GM19397 (cell line): ENCODE measurements around the gene COL16A1.

ENCODE experiments used
- ATAC-seq: cut with Tn5 transposase; IDR thresholded peaks from one replicate; pipeline ENCODE4 v1.9.1; 2021; ENCODE audit warnings: mild to moderate bottlenecking, moderate library complexity; ENCODE audit not compliant: unreplicated experiment

The COL16A1 gene

DNA sequence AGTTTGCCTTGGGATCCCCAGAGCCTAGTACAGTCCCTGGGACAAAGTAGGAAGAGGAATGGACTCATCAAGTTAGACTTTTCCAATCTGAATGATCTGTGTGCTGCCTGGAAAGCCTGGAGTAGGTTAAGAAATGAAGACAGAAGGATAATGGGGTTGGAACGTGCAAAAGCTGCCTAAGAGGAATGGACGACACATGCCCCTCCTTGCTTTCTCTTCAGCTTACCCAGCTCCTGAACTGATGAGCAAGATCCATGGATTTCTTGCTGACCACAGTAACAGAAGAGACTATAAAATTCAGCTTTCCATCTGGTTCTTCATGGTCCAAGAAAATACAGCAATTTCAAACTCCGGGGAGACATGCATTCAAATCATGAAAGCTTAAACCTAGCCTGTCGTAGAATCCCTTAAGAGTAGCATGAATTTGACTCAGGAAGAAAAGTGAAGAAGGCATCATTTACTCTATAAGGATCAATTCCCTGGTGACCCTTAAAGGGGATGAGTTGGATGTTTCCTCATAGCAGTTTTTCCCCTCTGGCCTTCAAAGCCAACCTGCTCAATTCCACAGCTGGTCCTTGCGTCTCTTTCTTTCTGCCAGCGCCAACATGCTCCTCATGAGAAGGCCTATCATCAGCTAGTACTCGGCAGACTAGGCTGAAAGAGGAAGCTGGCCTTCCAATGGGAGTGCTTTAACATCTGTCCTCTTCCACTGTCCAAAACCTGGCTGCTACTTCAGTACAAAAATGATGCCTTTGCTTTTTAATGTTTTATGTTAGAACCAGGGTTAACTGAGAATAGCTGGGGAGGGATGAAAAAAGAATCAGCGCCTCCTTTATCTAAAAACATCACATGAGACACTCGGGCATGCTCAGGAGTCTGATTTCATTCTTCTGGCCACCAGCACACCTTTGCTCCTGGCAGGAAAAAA is 53.4 kb downstream of the COL16A1 start:
- ATAC-seq = no peak

- ATAC-seq = no peak
Measured at GRCh38 chr1:31648641-31649357, 55.0 kb downstream of the COL16A1 start.

- no peak for ATAC-seq
Measured at GRCh38 chr1:31648190-31648589, 55.6 kb downstream of the COL16A1 start.

GRCh38 chr1:31647106-31647505 is 56.7 kb downstream of the COL16A1 start:
- ATAC-seq = no peak

DNA sequence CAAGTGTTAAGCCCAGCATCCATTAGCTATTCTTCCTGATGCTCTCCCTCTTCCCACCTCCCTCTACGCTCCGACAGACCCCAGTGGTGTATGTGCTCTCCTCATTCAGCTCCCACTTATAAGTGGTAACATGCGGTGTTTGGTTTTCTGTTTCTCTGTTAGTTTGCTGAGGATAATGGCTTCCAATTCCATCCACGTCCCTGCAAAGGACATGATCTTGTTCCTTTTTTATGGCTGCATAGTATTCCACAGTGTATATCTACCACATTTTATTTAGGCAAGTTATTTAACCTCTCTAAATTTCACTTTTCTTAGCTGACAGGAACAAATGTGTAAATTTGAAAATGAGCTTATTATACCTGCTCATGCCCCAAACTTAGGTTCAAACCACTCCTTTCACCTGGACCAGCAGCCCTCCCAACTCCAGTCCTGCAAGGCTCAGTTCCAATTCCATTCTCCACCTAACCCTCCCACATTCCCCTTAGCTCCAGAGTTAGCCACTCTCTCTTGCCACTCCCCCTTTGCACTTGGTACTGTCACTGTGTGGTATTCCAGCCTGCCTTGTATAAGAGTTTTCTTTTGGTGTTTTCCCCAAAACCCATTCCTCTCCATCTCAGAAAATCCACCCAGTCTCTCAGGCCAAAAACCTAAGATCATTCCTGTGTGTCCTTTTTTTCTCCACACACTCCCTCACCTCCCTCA is 57.4 kb downstream of the COL16A1 start:
- no peak for ATAC-seq

DNA sequence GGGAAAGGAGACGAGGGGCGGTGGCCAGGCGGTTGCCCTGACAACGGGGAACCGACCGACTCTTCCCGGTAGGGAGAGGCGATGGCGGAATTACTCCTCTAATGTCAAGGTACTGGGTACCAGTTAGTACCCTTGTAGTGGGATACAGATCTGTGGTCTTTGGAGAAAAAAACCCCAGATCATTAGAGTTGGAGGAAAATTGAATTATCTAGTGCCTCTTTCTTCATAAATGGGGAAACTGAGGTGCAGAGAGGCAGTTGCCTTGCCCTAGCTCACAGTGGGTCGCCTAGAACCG is 58.6 kb downstream of the COL16A1 start:
- ATAC-seq = no peak

GRCh38 chr1:31644560-31645273 is 59.1 kb downstream of the COL16A1 start, which contains the start of gene PEF1:
Gene PEF1, minus strand, starts transcription at chr1:31644876. Its CDS starts 12 bp downstream, at chr1:31644864.
- peak; percentile 87 for ATAC-seq

DNA sequence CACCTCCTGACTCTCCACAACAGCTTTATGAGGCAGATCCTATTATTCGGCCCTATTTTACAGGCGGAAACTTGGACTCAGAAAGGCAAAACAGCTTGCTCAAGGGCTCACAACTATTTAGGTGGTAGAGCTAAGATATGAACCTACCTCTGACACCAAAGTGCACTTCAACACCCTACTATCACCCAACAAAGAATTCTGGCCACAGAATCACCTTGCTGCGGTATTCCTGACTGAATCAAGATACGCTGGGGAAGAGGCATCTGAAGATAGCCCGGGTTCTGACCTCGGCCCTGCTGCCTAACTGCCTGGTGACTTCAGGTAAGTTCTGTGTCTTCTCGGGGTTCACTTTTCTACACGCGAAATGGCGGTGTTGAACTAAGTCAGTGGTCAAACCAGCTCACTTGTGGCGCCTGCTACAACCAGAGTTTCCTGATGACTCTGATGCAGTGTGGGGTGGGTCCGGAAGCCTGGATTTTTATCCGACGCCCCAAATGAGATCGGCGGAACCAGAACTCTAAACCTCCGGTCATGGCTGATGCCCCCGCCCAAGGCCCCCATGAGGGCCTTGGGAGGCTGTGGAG is 59.7 kb downstream of the COL16A1 start:
- no peak for ATAC-seq

GRCh38 chr1:31642897-31643296 is 60.9 kb downstream of the COL16A1 start:
- no peak for ATAC-seq

- ATAC-seq = no peak
Measured at GRCh38 chr1:31642366-31642765, 61.5 kb downstream of the COL16A1 start.

DNA sequence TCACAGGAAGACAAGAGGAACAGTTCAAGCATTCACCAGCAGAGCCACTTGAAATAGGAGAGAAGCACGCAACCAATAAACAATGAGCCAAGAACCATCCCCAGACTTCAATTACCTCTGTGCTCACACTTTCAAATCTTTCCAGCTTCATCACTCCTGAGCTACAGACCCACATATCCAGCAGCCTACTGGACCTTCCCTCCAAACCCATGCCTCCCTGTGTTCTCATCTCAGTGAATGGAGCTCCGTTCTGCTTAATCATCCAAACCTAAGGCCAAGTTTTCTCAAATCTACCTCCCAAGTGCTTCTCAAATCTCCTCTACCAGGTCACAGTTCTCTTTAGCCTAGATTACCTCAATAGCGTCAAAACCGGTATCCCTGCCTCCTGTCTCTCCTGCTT is 62.9 kb downstream of the COL16A1 start:
- ATAC-seq = no peak

DNA sequence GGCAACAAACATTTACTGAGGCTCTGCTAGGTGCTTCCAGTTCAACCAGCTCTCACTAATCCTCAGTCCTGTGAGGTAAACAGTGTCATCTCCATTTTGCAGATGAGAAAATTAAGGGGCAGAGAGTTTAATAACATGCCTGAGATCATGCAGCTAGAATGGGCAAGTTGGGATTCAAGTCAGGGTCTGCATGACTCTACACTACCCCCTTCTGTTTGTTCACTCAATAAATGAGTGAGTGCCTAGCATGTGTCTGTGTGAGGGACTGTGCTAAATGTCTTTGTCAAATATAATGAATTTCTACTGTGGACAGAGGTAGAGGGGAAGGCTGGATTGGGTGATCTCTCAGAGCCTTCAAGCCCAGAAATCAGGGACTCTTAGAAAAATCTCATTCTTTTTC is 63.6 kb downstream of the COL16A1 start:
- no peak for ATAC-seq

DNA sequence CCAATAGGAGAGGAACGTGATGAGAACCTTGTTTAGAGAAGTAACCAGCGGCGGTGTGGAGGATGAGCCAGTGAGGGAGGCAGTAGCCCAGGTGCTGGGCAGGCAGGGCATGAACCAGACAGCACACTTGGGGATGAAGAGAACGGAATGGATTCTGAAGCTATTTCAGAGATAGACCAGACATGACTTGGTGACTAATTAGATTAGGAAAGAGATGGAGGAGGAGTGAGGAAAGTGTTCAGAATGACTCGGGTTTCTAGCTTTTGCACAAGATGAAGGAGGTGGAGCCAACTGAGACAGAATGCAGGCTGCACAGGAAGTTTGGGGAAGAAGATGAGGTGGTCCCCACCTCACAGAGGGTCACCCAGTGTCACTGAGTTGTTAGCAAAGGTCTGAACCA is 64.3 kb downstream of the COL16A1 start:
- no peak for ATAC-seq

GRCh38 chr1:31637915-31638673 is 65.7 kb downstream of the COL16A1 start:
- ATAC-seq = no peak

DNA sequence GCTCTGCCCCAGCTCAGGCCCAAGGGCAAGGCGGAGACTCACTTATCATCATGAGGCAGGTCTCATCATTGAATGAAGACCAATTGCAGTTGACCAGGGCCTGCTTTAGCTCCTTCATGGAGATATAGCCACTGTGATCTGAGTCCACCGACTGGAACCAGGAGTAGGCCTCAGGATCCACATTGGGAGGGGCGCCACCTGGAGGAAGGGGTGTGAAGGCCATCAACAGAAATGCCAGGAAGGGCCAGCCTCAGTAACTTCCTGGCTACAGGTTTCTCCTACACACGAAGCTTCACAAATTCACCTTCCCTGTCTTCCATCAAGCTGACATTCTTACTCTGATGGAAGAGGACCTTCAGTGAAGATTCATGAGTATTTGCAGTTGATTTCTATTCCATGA is 70.7 kb downstream of the COL16A1 start:
- no peak for ATAC-seq

DNA sequence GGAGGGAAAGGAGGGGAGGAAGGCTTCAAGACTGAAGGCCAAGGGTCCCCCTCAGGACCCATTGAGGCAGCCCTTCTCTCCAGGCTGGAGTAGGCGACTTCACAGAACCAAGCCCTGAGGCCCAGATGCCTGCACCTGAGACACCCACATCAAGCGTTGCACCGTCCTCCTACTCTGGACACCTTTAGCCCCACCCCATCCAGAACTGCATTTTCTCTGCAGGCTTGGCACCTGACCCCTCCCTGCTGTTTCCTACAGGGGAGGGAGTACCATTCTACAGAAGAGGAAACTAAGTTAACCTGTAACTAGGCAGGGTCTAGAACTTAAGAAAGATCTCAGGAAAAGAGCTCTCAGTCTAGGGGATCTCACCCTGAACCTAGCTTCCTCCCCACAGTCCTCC is 71.2 kb downstream of the COL16A1 start:
- no peak for ATAC-seq

DNA sequence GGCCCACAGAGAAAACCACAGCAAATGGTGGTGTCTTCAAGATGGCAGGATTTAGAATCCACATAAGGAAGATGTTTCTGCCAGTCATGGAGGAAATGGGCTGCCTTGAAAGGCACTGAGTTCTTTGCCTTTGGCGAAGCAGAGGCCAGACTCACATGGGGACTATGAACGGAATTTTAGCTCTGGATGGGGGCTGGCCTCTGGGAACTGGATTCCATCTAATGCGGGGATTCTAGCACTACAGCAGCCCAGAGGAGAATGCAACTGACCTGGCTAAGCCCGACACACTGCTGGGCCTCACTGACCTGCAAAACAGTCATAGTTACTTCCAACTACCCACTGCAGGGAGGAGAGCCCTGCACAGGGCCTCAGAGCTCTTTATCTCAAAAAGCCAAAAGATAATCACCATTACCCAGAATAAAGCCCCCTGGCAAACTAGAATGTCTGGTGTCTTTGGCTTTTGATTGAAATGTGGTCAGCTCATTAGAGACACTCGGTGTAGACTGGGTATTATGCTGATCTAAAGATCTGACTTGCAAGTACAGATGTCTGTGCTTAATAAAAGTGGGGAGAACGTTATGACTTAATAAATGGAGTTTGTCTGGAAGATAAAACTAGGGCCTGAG is 74.8 kb downstream of the COL16A1 start:
- no peak for ATAC-seq

- ATAC-seq = no peak
Measured at GRCh38 chr1:31627930-31628559, 75.8 kb downstream of the COL16A1 start.
